Fibroblast of mammary gland (primary cell): ENCODE measurements around the gene SH3BP4.

Source experiments
- DNase-seq: peaks from one replicate; pipeline ENCODE4 v3.0.0-alpha.2; 2010; ENCODE audit warnings: low read depth
- H3K4me3 ChIP-seq: 2 replicates; pipeline ENCODE4 v1.5.1; 2011; ENCODE audit warnings: low read depth, mild to moderate bottlenecking, low read length, moderate library complexity; ENCODE audit not compliant: control insufficient read depth
- TF ChIP-seq, protein P1 (sequence below): conservative IDR thresholded peaks from 2 replicates; pipeline ENCODE4 v1.5.1; 2011; ENCODE audit warnings: low read depth, low read length, inconsistent platforms; ENCODE audit not compliant: control insufficient read depth, insufficient read depth

Gene SH3BP4

DNA sequence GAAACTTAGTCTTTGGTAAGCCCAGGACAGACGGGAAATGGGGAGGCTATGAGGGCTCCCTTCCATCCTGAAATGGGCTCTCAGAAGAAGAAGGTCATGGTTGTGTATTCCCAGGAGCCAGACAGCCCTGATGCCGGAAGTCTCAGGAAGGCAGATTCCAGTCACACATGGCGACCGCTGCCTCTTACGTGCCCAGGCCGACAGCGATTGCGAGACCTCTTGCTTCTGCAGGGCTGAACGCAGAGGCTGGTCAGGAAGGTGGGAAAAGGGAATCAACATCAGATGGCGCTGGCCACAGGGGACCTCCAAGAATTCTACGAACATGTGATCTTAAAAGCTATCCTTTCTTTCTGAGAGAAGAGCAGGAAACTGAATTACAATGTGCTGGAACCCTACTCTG lies 22.8 kb upstream of the SH3BP4 start:
- no peak overlapping the region for H3K4me3 ChIP-seq
- no peak for DNase-seq
- TF ChIP-seq, protein P1, sequence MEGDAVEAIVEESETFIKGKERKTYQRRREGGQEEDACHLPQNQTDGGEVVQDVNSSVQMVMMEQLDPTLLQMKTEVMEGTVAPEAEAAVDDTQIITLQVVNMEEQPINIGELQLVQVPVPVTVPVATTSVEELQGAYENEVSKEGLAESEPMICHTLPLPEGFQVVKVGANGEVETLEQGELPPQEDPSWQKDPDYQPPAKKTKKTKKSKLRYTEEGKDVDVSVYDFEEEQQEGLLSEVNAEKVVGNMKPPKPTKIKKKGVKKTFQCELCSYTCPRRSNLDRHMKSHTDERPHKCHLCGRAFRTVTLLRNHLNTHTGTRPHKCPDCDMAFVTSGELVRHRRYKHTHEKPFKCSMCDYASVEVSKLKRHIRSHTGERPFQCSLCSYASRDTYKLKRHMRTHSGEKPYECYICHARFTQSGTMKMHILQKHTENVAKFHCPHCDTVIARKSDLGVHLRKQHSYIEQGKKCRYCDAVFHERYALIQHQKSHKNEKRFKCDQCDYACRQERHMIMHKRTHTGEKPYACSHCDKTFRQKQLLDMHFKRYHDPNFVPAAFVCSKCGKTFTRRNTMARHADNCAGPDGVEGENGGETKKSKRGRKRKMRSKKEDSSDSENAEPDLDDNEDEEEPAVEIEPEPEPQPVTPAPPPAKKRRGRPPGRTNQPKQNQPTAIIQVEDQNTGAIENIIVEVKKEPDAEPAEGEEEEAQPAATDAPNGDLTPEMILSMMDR, result no peak

DNA sequence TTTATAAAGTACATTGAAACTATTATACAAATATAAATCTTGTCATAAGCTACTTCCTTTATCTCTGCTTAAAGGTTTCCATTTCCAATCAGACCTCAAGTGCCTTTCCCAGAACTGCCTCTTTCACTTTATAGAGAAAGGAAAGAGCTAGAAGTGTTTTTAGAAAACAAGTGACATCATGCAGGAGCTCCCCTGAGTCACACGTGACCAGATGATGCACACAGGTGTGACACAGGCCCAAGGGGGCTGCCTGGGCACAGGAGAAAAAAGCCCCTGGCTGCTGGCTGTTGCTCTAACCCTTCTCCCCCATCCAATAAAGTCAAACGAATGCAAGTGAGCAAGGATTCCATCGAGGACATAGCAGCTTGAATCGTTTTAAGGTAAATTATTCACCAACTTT lies 21.4 kb upstream of the SH3BP4 start:
- TF ChIP-seq, protein P1, result no peak
- DNase-seq, result no peak
- H3K4me3 ChIP-seq, result no peak overlapping the region

- DNase-seq, result no peak
- TF ChIP-seq, protein P1, result no peak
- H3K4me3 ChIP-seq, result no peak overlapping the region
These were observed 20.4 kb upstream of the SH3BP4 start for GRCh38 chr2:234931371-234931770.

DNA sequence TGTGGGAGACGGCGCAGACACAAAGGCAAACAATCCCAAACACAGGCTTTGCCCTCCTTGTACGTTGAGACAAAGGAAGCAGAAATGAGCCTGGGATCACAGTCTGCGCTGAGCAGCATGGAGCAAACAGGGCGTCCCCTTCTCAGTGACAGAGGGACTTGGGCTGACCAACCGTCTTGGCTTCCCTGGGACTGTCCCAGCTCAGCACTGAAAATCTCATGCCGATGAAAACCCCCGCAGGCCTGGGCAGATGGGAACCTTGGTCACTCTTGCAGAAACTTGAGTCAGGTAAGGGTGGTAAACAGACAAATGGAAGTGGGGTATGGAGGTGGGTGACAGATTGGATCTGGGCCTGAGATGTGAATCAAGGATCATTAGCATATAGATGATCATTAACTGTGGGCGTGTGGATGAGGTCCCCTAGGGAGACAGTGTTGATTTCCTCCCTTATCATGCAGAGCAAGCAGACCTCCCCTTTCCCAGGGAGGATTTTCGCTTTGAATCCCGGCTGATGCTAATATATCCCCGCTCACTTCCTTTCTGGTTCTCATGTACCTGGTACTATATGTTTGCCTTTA lies 19.1 kb upstream of the SH3BP4 start:
- H3K4me3 ChIP-seq, result no peak overlapping the region
- no peak for DNase-seq
- TF ChIP-seq, protein P1, result no peak

- no peak overlapping the region for H3K4me3 ChIP-seq
- DNase-seq, result no peak
These were observed 16.5 kb upstream of the SH3BP4 start for GRCh38 chr2:234935311-234935710.

GRCh38 chr2:234939576-234939975 lies 12.2 kb upstream of the SH3BP4 start:
- no peak overlapping the region for H3K4me3 ChIP-seq
- TF ChIP-seq, protein P1, result no peak
- DNase-seq, result no peak

More at GRCh38 chr2:234935311-234935710, 16.5 kb upstream of the SH3BP4 start:
- TF ChIP-seq, protein P1, result no peak

DNA sequence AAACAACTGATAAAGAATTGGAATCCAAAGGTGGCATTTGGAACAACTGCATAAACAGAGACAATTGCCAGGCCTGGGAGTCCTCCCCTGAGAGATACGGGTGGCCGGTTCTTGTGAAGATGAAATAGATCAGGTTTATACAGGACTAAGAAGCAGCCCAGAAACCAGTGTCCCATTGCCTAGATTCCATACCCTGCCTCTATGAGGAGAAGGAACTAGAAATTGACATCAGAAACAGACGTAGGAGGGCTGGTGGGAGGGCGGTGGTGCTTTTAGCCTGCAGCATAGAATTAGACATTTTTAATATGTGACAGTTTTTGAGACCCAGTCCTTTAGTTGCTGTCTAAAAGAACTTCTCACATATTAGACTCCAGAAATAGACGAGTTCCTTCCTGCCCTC lies 11.8 kb upstream of the SH3BP4 start:
- TF ChIP-seq, protein P1, result no peak
- DNase-seq, result no peak
- H3K4me3 ChIP-seq, result no peak overlapping the region
